ENCODE results near the gene ANKRD52. TPM values are rescaled to one million over a fixed set of nuclear protein-coding genes. Genes with fewer than 3 reads are reported as not detected.

Gene ANKRD52
- total RNA-seq, 6 experiments from 2014 or later, result 10.6 to 16.1 (median 12.2) TPM

DNA sequence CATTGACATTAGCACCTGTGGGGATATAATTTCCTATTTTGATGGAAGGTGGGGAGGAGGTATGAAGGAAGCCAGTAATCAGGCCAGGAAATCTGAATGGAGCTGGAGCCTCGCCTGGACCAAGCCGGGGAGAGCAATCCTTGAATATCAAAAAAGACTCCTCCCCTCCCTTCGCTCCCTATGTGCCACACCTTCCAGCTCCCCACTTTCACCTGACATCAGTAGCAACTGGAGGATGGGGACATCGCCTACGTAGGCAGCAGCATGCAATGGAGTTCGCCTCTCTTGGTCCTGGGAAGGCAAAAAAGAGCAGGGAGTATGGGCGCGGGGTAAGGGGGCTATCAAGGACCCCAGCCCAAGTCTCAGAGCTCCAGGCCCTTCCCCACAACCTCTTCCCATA, 1.1 kb downstream of the ANKRD52 start:
- H3K4me3 ChIP-seq, result peak overlapping the region; percentile 93 to 97 (median 97)
- intact Hi-C loops (cut with DNase I), result no loop called here

DNA sequence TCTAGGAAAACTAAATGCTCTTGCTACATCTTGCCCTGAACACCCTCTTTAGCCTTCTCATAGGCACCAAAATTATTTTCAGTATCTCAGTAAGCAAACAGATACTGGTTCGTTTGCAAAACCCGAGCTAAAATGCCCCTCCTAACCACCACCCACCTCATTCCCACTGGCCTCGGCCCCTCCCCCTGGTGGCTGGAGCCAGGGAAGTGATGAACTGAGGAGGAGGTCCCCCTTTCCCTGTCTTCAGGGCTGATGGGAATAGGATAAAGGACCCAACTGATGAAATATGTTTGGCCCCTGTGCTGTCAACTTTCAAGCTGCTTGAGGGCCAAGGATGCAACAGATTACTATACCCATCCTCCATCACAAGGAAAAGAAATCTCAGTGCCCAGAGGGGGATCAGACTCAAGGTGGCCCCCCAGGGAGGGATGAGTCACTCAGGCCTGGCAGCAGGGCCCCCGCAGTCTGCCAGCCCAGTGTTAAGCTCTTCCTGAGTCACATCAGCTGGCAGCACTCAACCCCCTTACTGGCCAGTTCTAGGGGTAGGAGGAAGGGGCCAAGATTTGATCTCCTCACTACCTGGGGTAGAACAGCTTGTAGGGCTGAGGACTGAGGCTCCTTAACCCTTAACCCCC, 1.7 kb downstream of the ANKRD52 start:
- no peaks in the 10 kb centered on the region for H3K9me3 ChIP-seq
- TF ChIP-seq, protein P1, sequence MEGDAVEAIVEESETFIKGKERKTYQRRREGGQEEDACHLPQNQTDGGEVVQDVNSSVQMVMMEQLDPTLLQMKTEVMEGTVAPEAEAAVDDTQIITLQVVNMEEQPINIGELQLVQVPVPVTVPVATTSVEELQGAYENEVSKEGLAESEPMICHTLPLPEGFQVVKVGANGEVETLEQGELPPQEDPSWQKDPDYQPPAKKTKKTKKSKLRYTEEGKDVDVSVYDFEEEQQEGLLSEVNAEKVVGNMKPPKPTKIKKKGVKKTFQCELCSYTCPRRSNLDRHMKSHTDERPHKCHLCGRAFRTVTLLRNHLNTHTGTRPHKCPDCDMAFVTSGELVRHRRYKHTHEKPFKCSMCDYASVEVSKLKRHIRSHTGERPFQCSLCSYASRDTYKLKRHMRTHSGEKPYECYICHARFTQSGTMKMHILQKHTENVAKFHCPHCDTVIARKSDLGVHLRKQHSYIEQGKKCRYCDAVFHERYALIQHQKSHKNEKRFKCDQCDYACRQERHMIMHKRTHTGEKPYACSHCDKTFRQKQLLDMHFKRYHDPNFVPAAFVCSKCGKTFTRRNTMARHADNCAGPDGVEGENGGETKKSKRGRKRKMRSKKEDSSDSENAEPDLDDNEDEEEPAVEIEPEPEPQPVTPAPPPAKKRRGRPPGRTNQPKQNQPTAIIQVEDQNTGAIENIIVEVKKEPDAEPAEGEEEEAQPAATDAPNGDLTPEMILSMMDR (IDR thresholded peaks at IDR 0.05), result no peak
- TF ChIP-seq POLR2A (IDR thresholded peaks at IDR 0.05), result no peak
- no peaks in the 10 kb centered on the region for H3K27me3 ChIP-seq
- H3K4me3 ChIP-seq, result no peak overlapping the region
- WGBS (ENCODE audit: insufficient coverage, low coverage, low lambda C conversion rate, missing lambda C conversion rate), result 33% methylated on average over 3 of the region's 4 CpGs
- H3K27ac ChIP-seq, result no peak overlapping the region
- intact Hi-C loops (cut with DNase I), result no loop called here
- peaks cover 0 to 51% (median 21%) of the 10 kb centered on the region in 4 donors for H3K36me3 ChIP-seq
- DNase-seq (peak in 1 of 3 donors; percentile 16), ATAC-seq (no peak)
- H3K4me1 ChIP-seq, result peaks cover 0 to 15% (median 7%) of the 10 kb centered on the region in 4 donors

More for the DNA sequence above, 1.1 kb downstream of the ANKRD52 start:
- 79% methylated on average over 6 of the region's 8 CpGs for WGBS (ENCODE audit: insufficient coverage, low coverage, low lambda C conversion rate, missing lambda C conversion rate)
- Histone ChIP-seq H3K27ac (no peak overlapping the region), H3K4me1 (peaks cover 0 to 15% (median 7%) of the 10 kb centered on the region in 4 donors), H3K27me3 (no peaks in the 10 kb centered on the region), H3K9me3 (no peaks in the 10 kb centered on the region), H3K36me3 (peaks cover 0 to 47% (median 19%) of the 10 kb centered on the region in 4 donors)
- TF ChIP-seq, protein P1 (IDR thresholded peaks at IDR 0.05), result no peak
- TF ChIP-seq POLR2A (IDR thresholded peaks at IDR 0.05), result no peak
- DNase-seq (peak in 1 of 3 donors; percentile 12), ATAC-seq (no peak)

DNA sequence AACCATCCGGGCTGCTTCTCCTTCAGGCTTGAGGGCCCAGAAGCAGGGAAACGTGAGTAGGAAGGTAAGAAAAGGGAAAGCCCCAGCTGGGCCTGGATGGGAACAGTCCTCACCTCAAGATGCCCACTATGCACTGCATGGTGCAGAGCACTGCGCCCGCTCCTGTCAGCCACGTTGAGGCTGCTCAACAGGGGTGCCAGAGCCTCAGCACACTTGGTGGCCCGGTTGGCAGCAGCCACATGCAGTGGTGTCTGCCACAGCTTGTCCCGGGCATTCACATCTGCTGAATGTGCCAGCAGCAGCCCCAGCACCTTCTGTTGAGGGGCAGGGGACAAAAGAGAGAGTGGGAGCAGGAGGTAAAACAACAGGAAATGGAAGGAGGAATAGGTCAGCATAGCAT, 2.5 kb downstream of the ANKRD52 start:
- Histone ChIP-seq H3K9me3 (no peaks in the 10 kb centered on the region), H3K4me3 (no peak overlapping the region), H3K36me3 (peaks cover 0 to 57% (median 22%) of the 10 kb centered on the region in 4 donors), H3K27me3 (no peaks in the 10 kb centered on the region), H3K4me1 (peaks cover 0 to 15% (median 7%) of the 10 kb centered on the region in 4 donors), H3K27ac (no peak overlapping the region)
- 100% methylated on average over 2 of the region's 7 CpGs for WGBS (ENCODE audit: insufficient coverage, low coverage, low lambda C conversion rate, missing lambda C conversion rate)
- no peak for TF ChIP-seq POLR2A (IDR thresholded peaks at IDR 0.05)
- TF ChIP-seq, protein P1 (IDR thresholded peaks at IDR 0.05), result no peak
- intact Hi-C loops (cut with DNase I), result no loop called here
- ATAC-seq, result no peak
- peak in 1 of 3 donors; percentile 46 for DNase-seq

DNA sequence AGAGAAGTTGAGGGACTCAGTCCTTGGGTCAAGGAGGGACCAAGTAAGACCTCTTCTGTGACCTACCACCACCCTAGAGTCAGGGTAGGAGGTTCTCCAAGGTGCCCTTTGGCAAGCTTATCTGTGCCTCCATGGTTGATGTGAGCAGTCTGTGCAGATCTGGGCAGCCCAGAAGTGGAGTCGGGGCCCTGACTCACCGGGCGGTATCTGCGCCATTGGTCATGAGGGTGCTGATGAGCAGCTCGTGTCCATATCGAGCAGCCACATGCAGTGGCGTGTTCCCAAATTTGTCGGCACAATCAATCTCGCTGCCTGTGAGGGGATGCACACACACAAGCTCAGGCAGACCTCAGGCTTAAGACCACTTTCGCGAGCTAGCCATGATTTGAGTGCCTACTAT, 5.1 kb downstream of the ANKRD52 start:
- intact Hi-C loops (cut with DNase I), result no loop called here
- H3K9me3 ChIP-seq, result no peaks in the 10 kb centered on the region
- H3K36me3 ChIP-seq, result peaks cover 0 to 80% (median 27%) of the 10 kb centered on the region in 4 donors
- H3K4me3 ChIP-seq, result no peak overlapping the region
- no peak overlapping the region for H3K27ac ChIP-seq
- H3K4me1 ChIP-seq, result peaks cover 0 to 10% (median 5%) of the 10 kb centered on the region in 4 donors
- DNase-seq (peak in 1 of 3 donors; percentile 38), ATAC-seq (no peak)
- H3K27me3 ChIP-seq, result no peaks in the 10 kb centered on the region
- no CpG with 5 or more reads among the region's 11 CpGs for WGBS (ENCODE audit: insufficient coverage, low coverage, low lambda C conversion rate, missing lambda C conversion rate)
- no peak for TF ChIP-seq POLR2A (IDR thresholded peaks at IDR 0.05)
- TF ChIP-seq, protein P1 (IDR thresholded peaks at IDR 0.05), result no peak
